GM12875 (cell line): Measurements from ENCODE around the gene GNGT2.

Experiments
- H3K4me3 ChIP-seq: one replicate; pipeline ENCODE4 v1.5.1; 2011; ENCODE audit warnings: low read depth, low read length, control low read depth
- TF ChIP-seq, protein P1 (sequence below): IDR thresholded peaks from 2 replicates; pipeline ENCODE4 v1.5.1; 2011; ENCODE audit warnings: low read depth, mild to moderate bottlenecking, control low read depth, inconsistent platforms, low read length, moderate library complexity, borderline replicate concordance; ENCODE audit not compliant: insufficient read depth

The GNGT2 gene

DNA sequence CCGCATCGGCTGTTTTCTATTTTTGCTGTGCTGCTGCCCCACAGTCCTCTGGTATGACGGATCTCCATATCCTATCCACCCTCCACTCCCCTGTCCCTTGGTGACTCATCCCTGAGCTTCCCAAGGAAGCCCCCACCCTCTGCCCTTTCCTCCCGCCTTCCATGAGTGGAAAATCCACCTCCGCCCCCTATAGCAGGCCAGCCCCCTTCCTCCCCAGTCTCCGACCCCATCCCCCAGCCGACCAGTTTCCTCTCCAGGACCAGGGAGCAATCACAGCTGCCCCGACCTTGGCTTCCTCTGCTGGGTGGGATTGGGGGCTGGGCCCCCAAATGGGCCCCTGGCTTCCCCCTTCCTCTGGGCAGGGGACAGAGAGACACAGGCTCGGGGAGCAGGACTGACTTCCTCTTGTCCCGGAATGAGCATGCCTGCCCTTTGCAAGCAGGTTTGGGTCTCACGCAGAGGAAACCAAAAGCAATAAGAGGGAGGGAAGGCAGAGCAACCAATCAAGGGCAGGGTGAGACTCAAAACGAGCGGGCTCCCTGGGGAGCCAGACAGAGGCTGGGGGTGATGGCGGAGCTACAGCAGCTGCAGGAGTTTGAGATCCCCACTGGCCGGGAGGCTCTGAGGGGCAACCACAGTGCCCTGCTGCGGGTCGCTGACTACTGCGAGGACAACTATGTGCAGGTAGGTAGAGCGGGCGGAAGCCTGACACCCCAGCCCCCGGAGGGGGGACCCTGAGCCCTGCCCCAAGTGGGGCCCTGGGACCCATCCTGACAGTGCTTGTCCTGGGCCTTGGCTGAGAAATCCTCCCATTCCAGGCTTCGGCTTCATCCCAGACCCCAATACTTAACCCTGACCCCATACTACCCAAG is at the start of gene GNGT2, which contains the start of gene ABI3:
GNGT2 (minus strand) TSS at position 417 of the 872 bp plus-strand sequence. CDS start 3,152 bp downstream, outside the sequence.
ABI3 (plus strand) TSS at position 550 of the 872 bp plus-strand sequence; CDS start at position 568, 18 bp downstream.
- TF ChIP-seq, protein P1, sequence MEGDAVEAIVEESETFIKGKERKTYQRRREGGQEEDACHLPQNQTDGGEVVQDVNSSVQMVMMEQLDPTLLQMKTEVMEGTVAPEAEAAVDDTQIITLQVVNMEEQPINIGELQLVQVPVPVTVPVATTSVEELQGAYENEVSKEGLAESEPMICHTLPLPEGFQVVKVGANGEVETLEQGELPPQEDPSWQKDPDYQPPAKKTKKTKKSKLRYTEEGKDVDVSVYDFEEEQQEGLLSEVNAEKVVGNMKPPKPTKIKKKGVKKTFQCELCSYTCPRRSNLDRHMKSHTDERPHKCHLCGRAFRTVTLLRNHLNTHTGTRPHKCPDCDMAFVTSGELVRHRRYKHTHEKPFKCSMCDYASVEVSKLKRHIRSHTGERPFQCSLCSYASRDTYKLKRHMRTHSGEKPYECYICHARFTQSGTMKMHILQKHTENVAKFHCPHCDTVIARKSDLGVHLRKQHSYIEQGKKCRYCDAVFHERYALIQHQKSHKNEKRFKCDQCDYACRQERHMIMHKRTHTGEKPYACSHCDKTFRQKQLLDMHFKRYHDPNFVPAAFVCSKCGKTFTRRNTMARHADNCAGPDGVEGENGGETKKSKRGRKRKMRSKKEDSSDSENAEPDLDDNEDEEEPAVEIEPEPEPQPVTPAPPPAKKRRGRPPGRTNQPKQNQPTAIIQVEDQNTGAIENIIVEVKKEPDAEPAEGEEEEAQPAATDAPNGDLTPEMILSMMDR: no peak
- H3K4me3 ChIP-seq: peak within 1 kb of the TSS; percentile 87

- H3K4me3 ChIP-seq: peak overlapping the region; percentile 32
- TF ChIP-seq, protein P1: no peak
Observed at GRCh38 chr17:49259663-49260010, 49.3 kb upstream of the GNGT2 start.

- TF ChIP-seq, protein P1: no peak
- H3K4me3 ChIP-seq: no peak overlapping the region
Observed at GRCh38 chr17:49258394-49258793, 48.0 kb upstream of the GNGT2 start.

DNA sequence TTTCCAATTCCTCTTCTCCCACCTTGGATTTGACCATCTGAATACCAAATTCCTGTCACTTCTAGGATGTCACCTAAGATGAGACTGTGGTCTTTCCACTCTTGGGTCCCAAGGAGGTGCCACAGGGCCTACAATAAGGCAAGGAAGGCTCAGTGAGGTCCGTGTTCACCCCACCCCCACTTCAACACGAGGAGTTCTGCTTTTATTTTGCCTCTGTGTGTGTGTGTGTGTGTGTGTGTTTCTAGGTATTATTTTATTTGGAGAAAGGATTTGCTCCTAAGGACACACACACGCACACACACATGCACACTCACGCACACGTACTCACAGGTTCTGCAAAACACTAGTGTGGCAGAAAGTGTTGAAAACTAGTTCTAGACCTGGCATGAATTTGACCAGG is 44.8 kb upstream of the GNGT2 start:
- TF ChIP-seq, protein P1: no peak
- no peak overlapping the region for H3K4me3 ChIP-seq

DNA sequence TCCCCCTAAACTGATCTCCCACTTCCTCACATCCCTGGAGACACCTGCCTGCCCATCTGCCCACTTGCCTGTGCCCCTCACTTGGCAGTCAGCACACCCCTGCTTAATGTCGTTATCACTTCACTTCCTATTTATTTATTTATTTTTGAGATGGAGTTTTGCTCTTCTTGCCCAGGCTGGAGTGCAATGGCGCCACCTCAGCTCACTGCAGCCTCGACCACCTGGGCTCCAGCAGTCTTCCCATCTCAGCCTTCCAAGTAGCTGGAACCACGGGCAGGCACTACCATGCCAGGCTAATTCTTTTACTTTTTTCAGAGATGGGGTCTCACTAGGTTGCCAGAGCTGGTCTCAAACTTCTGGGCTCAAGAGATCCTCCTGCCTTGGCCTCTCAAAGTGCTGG is 43.7 kb upstream of the GNGT2 start:
- TF ChIP-seq, protein P1: no peak
- no peak overlapping the region for H3K4me3 ChIP-seq

GRCh38 chr17:49252148-49252695 is 41.8 kb upstream of the GNGT2 start:
- H3K4me3 ChIP-seq: no peak overlapping the region
- TF ChIP-seq, protein P1: no peak
